Kidney glomerular epithelial cell (primary cell): ENCODE data around the gene TRIM52.
"Not testable (repeated sequence)": the region's sequence is repeated elsewhere in the genome, so short reads cannot be mapped to it uniquely, and the experiment has no call there.

ENCODE experiments used
- DNase-seq: peaks from one replicate; lab custom pipeline; 2025; lab: John Stamatoyannopoulos, UW

Gene TRIM52

GRCh38 chr5:181260720-181261319, at the start of gene TRIM52:
TSS of gene TRIM52 (minus strand) at chr5:181261143. CDS start at chr5:181260813, 330 bp downstream.
- DNase-seq: no peak

- DNase-seq: not testable (repeated sequence)
Observed at GRCh38 chr5:181287331-181287730, 26.4 kb upstream of the TRIM52 start.

DNA sequence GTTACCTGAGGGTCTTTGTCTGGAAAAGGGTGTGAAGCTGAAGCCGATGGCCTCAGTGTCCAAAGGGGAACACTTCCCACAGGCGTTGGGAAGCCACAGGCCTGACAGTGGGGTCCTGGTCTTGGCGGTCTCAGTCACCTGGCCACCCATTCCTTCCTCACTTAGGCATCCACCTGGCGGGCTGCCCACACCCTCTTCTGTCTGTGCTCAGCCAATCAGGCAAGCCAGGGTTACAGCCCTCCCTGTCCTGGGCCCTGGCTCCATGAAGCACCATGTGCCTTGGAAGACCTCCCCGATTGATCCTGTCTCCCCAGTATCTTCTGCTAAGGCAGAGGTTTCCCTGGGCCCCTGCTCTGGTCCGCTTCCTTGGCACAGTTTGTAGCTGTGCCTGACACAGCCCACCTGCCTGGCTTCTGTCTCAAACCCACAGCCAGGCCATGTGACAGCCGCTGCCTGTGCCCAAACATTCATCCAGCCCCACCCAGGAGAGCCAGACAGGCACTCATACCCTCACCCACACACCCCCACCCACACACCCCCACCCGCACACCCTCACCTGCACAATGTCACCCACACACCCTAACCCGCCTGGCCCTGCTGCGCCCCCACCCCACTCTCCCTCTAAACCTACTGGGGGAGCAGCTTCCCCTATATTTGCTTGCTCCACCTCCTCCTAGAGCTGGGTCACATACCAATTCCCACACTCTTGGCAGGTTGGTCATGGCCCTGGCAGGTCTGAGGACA, 25.2 kb upstream of the TRIM52 start:
- not testable (repeated sequence) for DNase-seq

GRCh38 chr5:181283841-181284755, 23.2 kb upstream of the TRIM52 start:
- not testable (repeated sequence) for DNase-seq

- DNase-seq: no peak
Observed at GRCh38 chr5:181283347-181283746, 22.4 kb upstream of the TRIM52 start.

DNA sequence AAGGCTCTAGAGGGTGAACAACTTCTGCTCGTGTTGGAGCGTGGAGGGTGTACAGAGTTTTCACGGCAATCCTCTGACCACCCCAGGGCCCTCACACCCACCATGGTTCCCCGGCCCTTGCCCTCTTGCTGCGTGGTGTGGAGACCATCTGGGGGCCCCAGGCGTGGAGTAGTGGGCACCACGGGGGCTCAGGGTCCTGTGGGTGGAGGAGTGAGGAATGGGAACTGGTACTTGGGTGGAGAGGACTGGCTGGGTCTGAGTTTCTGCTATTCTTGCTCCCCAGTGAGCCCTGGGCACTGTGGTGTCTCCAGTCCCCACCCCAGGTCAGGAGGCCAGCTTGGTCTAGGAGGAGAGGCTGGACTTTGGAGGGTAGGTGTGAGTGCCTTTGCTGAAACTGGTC, 21.9 kb upstream of the TRIM52 start:
- DNase-seq: no peak

DNA sequence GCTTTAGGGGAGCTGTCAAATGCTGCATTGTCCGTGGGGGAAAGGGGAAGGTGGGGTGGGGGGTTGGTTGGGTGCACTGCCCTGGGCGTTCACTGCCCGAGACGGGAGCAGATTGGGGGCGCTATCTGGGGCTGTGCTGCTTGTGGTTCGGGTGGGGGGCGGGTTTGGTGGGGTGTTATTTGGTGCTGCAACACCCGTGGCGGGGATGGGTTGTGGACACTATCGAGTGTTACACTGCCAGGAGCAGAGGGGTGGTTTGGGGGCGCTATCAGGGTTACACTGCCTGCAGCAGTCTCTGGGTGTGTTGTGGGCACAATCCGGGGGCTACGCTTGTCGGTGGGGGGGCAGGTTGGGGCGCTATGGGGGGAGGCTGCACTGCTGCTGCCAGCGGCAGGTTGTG, 21.5 kb upstream of the TRIM52 start:
- not testable (repeated sequence) for DNase-seq

- no peak for DNase-seq
Observed at GRCh38 chr5:181281984-181282316, 21.0 kb upstream of the TRIM52 start.

GRCh38 chr5:181281077-181281983, 20.4 kb upstream of the TRIM52 start:
- DNase-seq: no peak

DNA sequence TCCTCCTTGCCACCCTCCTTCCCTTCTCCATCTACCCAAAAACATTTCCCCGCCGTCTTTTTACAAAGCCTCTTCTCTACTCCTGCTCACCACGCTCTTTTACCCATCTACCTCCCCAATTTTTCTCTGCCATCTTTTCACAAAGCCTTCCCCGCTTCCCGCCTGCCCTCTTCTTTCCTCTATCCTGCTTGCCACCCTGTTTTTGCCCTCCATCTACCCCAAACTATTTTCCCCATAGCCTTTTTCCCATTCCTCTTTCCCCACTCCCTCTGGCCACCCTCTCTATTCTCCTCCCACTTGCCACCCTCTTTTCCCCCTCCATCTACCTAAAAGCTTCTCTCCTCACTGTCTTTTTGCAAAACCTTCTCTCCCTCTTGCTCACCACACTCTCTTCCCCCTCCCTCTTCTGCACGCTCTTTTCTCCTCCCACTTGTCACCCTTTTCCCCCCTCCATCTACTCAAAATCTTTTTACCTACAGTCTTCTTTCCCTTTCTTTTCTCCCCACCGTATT, 19.4 kb upstream of the TRIM52 start:
- no peak for DNase-seq

DNA sequence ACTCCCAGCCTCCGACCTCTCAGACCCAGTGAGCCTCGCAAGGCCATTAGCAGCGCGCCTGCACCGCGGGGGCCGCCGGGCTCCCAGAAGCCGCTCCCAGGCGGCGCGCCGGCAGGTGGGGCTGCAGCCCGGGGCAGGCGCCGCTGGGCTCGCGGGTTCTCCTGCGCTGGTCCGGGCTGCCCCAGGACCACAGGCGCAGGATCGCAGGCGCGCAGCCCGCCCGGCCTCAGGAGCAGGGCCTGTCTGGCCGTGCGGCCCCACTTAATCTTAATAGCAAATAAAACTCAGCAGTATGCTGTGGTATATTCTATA, 12.4 kb upstream of the TRIM52 start:
- not testable (repeated sequence) for DNase-seq

DNA sequence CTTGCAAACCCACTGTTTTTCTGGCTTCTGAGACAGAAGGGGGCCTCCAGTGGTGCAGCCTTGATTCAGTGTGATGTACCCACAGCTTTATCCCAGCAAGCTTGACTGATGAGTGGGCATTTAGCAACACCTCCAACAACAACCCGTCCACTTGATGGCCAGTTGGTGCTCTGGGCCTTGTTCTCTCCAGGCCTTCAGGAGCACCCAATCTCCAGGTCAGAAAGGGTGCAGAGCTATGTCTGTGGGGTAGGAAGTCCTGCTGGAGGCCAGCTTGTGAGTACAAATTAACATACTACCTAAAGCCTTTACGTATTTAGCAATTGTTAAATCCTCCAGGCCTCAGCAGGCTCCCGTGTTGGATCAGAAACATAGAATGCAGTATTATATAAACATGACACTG, 10.1 kb upstream of the TRIM52 start:
- DNase-seq: no peak

DNA sequence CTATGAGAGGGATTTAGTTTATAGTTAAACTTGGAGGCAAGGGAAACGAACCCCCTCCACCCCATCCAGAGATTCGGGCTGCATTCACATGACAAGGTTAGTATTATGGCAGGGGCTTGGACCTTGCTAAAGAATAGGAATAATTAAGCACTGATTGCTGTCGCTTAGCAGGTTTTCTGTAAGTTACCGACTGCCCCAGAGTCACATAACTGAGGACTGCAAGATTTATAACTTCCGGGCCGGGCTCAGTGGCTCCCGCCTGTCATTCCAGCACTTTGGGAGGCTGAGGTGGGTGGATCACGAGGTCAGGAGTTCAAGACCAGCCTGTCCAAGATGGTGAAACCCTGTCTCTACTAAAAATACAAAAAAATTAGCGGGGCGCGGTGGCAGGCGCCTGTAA, 7.0 kb upstream of the TRIM52 start:
- DNase-seq: not testable (repeated sequence)

DNA sequence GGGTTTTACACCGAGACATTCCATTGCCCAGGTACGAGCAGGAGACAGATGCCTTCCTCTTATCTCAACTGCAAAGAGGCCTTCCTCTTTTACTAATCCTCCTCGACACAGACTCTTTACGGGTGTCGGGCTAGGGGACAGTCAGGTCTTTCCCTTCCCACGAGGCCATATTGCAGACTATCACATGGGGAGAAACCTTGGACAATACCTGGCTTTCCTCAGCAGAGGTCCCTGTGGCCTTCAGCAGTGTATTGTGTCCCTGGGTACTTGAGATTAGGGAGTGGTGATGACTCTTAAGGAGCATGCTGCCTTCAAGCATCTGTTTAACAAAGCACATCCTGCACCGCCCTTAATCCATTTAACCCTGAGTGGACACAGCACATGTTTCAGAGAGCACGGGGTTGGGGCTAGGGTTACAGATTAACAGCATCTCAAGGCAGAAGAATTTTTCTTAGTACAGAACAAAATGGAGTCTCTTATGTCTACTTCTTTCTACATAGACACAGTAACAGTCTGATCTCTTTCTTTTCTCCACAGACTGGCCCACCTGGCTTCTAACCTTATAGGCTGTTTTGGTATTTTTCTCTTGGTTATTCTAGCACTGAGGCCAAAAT, 6.5 kb upstream of the TRIM52 start:
- not testable (repeated sequence) for DNase-seq

GRCh38 chr5:181265092-181265671, 4.2 kb upstream of the TRIM52 start:
- DNase-seq: no peak

DNA sequence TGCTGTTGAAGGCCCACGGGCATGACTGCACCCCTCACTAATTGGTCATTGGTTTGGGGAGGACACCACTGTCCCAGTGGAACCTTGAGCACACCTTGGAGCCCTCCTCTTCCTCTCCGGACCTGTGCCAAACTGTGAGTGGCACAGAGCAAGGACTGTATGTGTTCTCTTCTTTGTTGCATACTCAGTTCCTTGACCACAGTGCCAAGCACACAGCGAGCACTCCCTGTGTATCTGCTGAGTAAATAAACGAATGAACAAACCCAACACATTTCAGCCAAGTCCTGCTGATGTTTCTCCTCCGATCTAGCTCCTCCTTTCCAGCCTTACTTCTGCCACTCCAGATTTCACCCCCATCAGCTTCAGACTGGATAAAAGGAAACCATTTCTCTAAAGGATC, 2.7 kb upstream of the TRIM52 start:
- no peak for DNase-seq

DNA sequence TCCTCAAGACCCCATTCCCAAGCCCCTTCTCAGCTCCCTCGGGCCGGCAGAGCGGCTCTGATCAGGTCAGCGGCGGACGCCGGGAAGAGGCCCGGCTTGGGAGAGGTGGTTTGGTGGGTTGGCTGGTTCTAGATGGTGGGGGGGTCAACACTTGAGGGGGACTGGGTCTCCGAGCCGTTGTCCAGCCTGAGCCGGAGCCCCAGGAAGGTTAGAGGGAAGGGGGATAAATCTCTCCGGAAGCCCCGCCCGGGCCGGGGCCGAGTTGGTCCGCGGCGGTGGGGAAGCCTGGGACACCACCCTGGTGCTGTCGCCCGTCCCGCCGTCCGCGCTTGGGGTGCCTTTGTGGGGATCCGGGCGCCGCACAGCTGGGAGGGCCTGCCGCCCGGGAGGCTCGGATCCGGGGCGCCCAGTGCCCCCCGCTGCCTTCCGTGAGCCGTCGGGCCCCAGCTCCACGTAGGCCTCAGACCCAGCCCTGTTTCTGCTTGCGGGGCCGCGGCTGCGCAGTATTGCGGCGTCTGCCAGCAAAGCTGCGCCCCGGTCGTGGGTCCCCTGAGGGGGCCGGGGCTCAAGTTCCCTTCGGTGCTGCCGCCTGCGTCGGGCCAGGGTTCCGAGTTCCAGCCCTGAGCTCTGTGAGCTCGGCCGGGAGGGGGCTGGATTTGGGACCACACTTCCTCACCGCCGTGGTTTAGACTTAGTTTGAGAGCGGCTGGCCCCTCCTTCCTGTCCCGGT, 542 bp upstream of the TRIM52 start:
- no peak for DNase-seq

DNA sequence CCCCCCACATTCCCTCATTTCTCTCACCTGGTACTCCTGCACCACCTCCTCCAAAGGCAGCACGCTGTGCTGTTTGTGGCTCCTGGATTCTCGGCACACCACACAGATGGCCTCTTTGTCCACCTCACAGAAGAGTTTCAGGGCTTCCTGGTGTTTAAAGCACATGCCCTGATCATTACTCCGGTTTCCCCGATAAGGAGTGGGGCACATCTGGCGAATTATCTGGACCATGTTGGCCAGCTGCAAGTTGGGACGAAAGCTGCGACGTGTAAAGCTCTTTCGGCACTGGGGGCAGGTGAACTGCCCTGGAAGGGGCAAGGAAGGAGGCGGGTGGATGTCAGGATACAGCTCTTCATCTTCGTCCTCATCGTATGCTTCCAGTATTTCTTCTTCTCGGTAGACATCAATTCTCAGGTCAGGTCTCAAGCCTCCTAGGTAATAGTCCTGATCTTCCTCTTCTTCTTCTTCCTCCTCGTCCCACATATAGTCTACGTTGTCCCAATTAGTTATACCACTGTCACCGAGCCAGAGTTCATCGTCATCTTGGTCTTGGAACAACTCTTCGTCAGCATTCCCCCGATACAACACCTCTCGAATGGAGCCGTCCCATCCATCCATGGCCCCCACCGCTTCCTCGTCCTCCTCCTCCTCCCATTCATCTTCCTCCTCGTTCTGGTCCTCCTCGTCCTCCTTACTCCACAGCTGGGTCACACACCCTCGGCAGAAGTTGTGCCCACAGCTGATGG, 796 bp downstream of the TRIM52 start:
- DNase-seq: no peak

DNA sequence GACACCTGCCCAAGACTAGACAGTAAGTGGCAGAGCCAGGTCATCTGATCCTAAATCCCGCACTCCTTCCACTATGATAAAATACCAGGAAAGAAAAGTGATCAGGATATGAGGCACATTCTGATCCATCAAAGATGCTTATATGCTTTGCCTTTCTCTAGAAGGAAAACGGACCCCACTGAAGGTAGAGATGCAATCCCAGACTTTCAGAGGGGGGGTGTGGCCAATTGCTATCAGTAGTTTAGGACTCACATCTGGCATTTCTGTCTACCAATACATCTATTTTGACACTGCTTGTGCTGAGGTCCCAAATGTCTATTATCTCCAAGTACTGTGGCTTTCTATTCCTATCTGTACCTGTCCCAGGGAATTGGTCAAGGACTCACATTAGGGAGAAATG, 1.7 kb downstream of the TRIM52 start:
- no peak for DNase-seq
